GOT3 (cell line): ENCODE measurements around the gene SMYD1.

Experiments used
- DNase-seq: peaks from one replicate; lab custom pipeline; 2025; ENCODE audit warnings: mixed read lengths; lab: John Stamatoyannopoulos, UW

The SMYD1 gene

GRCh38 chr2:88141952-88142351 is 74.3 kb downstream of the SMYD1 start:
- no peak for DNase-seq

- no peak for DNase-seq
These were observed 76.6 kb downstream of the SMYD1 start for GRCh38 chr2:88144271-88144670.

- no peak for DNase-seq
These were observed 77.4 kb downstream of the SMYD1 start for GRCh38 chr2:88144914-88145497.

- no peak for DNase-seq
These were observed 79.0 kb downstream of the SMYD1 start for GRCh38 chr2:88146590-88146989.

GRCh38 chr2:88147145-88147544 is 79.5 kb downstream of the SMYD1 start:
- DNase-seq, result no peak

- no peak for DNase-seq
These were observed 81.4 kb downstream of the SMYD1 start for GRCh38 chr2:88148929-88149438.

GRCh38 chr2:88159481-88159880 is 91.9 kb downstream of the SMYD1 start:
- no peak for DNase-seq

GRCh38 chr2:88159955-88160415 is 92.4 kb downstream of the SMYD1 start:
- DNase-seq, result no peak

GRCh38 chr2:88160517-88160916 is 92.9 kb downstream of the SMYD1 start:
- no peak for DNase-seq

- DNase-seq, result no peak
These were observed 94.0 kb downstream of the SMYD1 start for GRCh38 chr2:88161446-88162244.
